Measurements from ENCODE around the gene EIF3D. TPM values are rescaled to one million over a fixed set of nuclear protein-coding genes. Genes with fewer than 3 reads are reported as not detected.

Gene EIF3D
- 150 and 155 TPM in 2 replicates for total RNA-seq
- long read RNA-seq, transcript EIF3D-201 (15 exons, 2,155 nt) = major isoform, 2,086 of 2,281 reads
- long read RNA-seq, partial matches to known transcripts = 60 of 2,281 reads
- long read RNA-seq, other reads (novel, unspliced or antisense) = 135 of 2,281 reads

- H3K27ac Mint-ChIP-seq (ENCODE audit: unreplicated experiment) = peak within 1 kb of the TSS; percentile 97
Observed at GRCh38 chr22:36528795-36529751, at the start of gene EIF3D. Gene EIF3D (minus strand): TSS chr22:36529166. CDS start chr22:36526121, 3,045 bp downstream.

GRCh38 chr22:36578619-36579018, 49.7 kb upstream of the EIF3D start:
- Mint-ChIP-seq H3K4me1 (ENCODE audit: unreplicated experiment) (peaks cover 6% of the 10 kb centered on the region), H3K36me3 (ENCODE audit: unreplicated experiment) (no peaks in the 10 kb centered on the region), H3K4me3 (ENCODE audit: unreplicated experiment) (no peak overlapping the region), H3K9me3 (ENCODE audit: unreplicated experiment) (no peaks in the 10 kb centered on the region), H3K27me3 (ENCODE audit: unreplicated experiment) (peaks cover 25% of the 10 kb centered on the region), H3K27ac (ENCODE audit: unreplicated experiment) (no peak overlapping the region)
- TF ChIP-seq CTCF (IDR thresholded peaks at IDR 0.05) = no peak
- no peak for DNase-seq (ENCODE audit: extremely low spot score, unreplicated experiment)

More at GRCh38 chr22:36528795-36529751, at the start of gene EIF3D:
- no peaks in the 10 kb centered on the region for H3K9me3 Mint-ChIP-seq (ENCODE audit: unreplicated experiment)
- peak; percentile 99 for DNase-seq (ENCODE audit: extremely low spot score, unreplicated experiment)
- peaks cover 4% of the 10 kb centered on the region for H3K27me3 Mint-ChIP-seq (ENCODE audit: unreplicated experiment)
- TF ChIP-seq CTCF (IDR thresholded peaks at IDR 0.05) = no peak
- peaks cover 24% of the 10 kb centered on the region for H3K36me3 Mint-ChIP-seq (ENCODE audit: unreplicated experiment)
- H3K4me1 Mint-ChIP-seq (ENCODE audit: unreplicated experiment) = peaks cover 15% of the 10 kb centered on the region
- peak within 1 kb of the TSS; percentile 94 for H3K4me3 Mint-ChIP-seq (ENCODE audit: unreplicated experiment)

GRCh38 chr22:36577019-36577418, 48.1 kb upstream of the EIF3D start:
- TF ChIP-seq CTCF (IDR thresholded peaks at IDR 0.05) = no peak
- peaks cover 6% of the 10 kb centered on the region for H3K4me1 Mint-ChIP-seq (ENCODE audit: unreplicated experiment)
- no peak overlapping the region for H3K27ac Mint-ChIP-seq (ENCODE audit: unreplicated experiment)
- DNase-seq (ENCODE audit: extremely low spot score, unreplicated experiment) = no peak
- peaks cover 17% of the 10 kb centered on the region for H3K27me3 Mint-ChIP-seq (ENCODE audit: unreplicated experiment)
- H3K9me3 Mint-ChIP-seq (ENCODE audit: unreplicated experiment) = no peaks in the 10 kb centered on the region
- no peak overlapping the region for H3K4me3 Mint-ChIP-seq (ENCODE audit: unreplicated experiment)
- H3K36me3 Mint-ChIP-seq (ENCODE audit: unreplicated experiment) = no peaks in the 10 kb centered on the region

- Mint-ChIP-seq H3K4me1 (ENCODE audit: unreplicated experiment) (peaks cover 10% of the 10 kb centered on the region), H3K9me3 (ENCODE audit: unreplicated experiment) (no peaks in the 10 kb centered on the region), H3K27ac (ENCODE audit: unreplicated experiment) (no peak overlapping the region), H3K36me3 (ENCODE audit: unreplicated experiment) (no peaks in the 10 kb centered on the region), H3K4me3 (ENCODE audit: unreplicated experiment) (no peak overlapping the region), H3K27me3 (ENCODE audit: unreplicated experiment) (peaks cover 1% of the 10 kb centered on the region)
- no peak for DNase-seq (ENCODE audit: extremely low spot score, unreplicated experiment)
- no peak for TF ChIP-seq CTCF (IDR thresholded peaks at IDR 0.05)
Observed at GRCh38 chr22:36574728-36575127, 45.8 kb upstream of the EIF3D start.

GRCh38 chr22:36573815-36574363, 44.9 kb upstream of the EIF3D start:
- no peaks in the 10 kb centered on the region for H3K27me3 Mint-ChIP-seq (ENCODE audit: unreplicated experiment)
- no peak overlapping the region for H3K4me3 Mint-ChIP-seq (ENCODE audit: unreplicated experiment)
- no peaks in the 10 kb centered on the region for H3K36me3 Mint-ChIP-seq (ENCODE audit: unreplicated experiment)
- no peak overlapping the region for H3K27ac Mint-ChIP-seq (ENCODE audit: unreplicated experiment)
- H3K9me3 Mint-ChIP-seq (ENCODE audit: unreplicated experiment) = no peaks in the 10 kb centered on the region
- no peak for DNase-seq (ENCODE audit: extremely low spot score, unreplicated experiment)
- no peak for TF ChIP-seq CTCF (IDR thresholded peaks at IDR 0.05)
- H3K4me1 Mint-ChIP-seq (ENCODE audit: unreplicated experiment) = peaks cover 10% of the 10 kb centered on the region

Measured in osteocyte (in vitro differentiated cells).